Trophoblast cell (in vitro differentiated cells and primary cell): ENCODE data around the gene LRP1B.

Experiments used
- DNase-seq, 2 donors: peaks; one replicate each; pipeline ENCODE4 v3.0.0-alpha.2; 2016
- H2AFZ ChIP-seq: 2 replicates; pipeline ENCODE4 v1.6.1; 2013; ENCODE audit warnings: low read length, moderate library complexity, mild to moderate bottlenecking; ENCODE audit not compliant: insufficient read depth, poor library complexity
- H2AK5ac ChIP-seq: 2 replicates; pipeline ENCODE4 v1.6.1; 2013; ENCODE audit warnings: mild to moderate bottlenecking, low read length
- H2BK120ac ChIP-seq: 2 replicates; pipeline ENCODE4 v1.6.1; 2013; ENCODE audit warnings: low read length, mild to moderate bottlenecking, moderate library complexity; ENCODE audit not compliant: insufficient read depth, poor library complexity
- H2BK12ac ChIP-seq: 2 replicates; pipeline ENCODE4 v1.6.1; 2013; ENCODE audit warnings: mild to moderate bottlenecking, low read length, moderate library complexity
- H2BK5ac ChIP-seq: 2 replicates; pipeline ENCODE4 v1.6.1; 2013; ENCODE audit warnings: low read length, low read depth, moderate library complexity, mild to moderate bottlenecking; ENCODE audit not compliant: poor library complexity
- H3K14ac ChIP-seq: 2 replicates; pipeline ENCODE4 v1.6.1; 2013; ENCODE audit warnings: mild to moderate bottlenecking, low read length
- H3K18ac ChIP-seq: 2 replicates; pipeline ENCODE4 v1.6.1; 2013; ENCODE audit warnings: mild to moderate bottlenecking, low read length
- H3K23ac ChIP-seq: 2 replicates; pipeline ENCODE4 v1.6.1; 2013; ENCODE audit warnings: low read length
- H3K27ac ChIP-seq: 2 replicates; pipeline ENCODE4 v1.5.1; 2013; ENCODE audit warnings: low read depth, mild to moderate bottlenecking, inconsistent platforms, low read length, moderate library complexity
- H3K27me3 ChIP-seq: 2 replicates; pipeline ENCODE4 v1.6.1; 2013; ENCODE audit warnings: inconsistent platforms, mild to moderate bottlenecking, low read length, moderate library complexity; ENCODE audit not compliant: insufficient read depth
- H3K36me3 ChIP-seq, 2 experiments: 1 replicate in 1 of 2; 2 replicates in 1 of 2; pipeline ENCODE4 v1.6.1; 2013; ENCODE audit warnings: low read length in 2 of 2, mild to moderate bottlenecking in 2 of 2, moderate library complexity in 1 of 2; ENCODE audit not compliant: insufficient read depth in 2 of 2, control insufficient read depth in 1 of 2
- H3K4ac ChIP-seq: 2 replicates; pipeline ENCODE4 v1.6.1; 2013; ENCODE audit warnings: low read depth, mild to moderate bottlenecking, low read length, moderate library complexity
- H3K4me1 ChIP-seq, 2 experiments: 1 replicate in 1 of 2; 2 replicates in 1 of 2; pipeline ENCODE4 v1.6.1; 2013; ENCODE audit warnings: low read length in 2 of 2, mild to moderate bottlenecking in 2 of 2, moderate library complexity in 1 of 2; ENCODE audit not compliant: insufficient read depth in 2 of 2, control insufficient read depth in 1 of 2
- H3K4me2 ChIP-seq: 2 replicates; pipeline ENCODE4 v1.6.1; 2013; ENCODE audit warnings: inconsistent platforms, mild to moderate bottlenecking, low read length, moderate library complexity
- H3K4me3 ChIP-seq: 2 replicates; pipeline ENCODE4 v1.5.1; 2013; ENCODE audit warnings: mild to moderate bottlenecking, low read depth, low read length, inconsistent platforms
- H3K79me1 ChIP-seq: one replicate; pipeline ENCODE4 v1.6.1; 2013; ENCODE audit warnings: low read length
- H3K79me2 ChIP-seq: 2 replicates; pipeline ENCODE4 v1.6.1; 2013; ENCODE audit warnings: low read length, mild to moderate bottlenecking; ENCODE audit not compliant: control insufficient read depth, insufficient read depth, poor library complexity
- H3K9ac ChIP-seq: 2 replicates; pipeline ENCODE4 v1.6.1; 2013; ENCODE audit warnings: mild to moderate bottlenecking, low read length
- H3K9me3 ChIP-seq: 2 replicates; pipeline ENCODE4 v1.6.1; 2013; ENCODE audit warnings: low read depth, mild to moderate bottlenecking, control low read depth, inconsistent platforms, low read length; ENCODE audit not compliant: insufficient read depth
- H4K12ac ChIP-seq: 2 replicates; pipeline ENCODE4 v1.6.1; 2013; ENCODE audit warnings: low read depth, mild to moderate bottlenecking, low read length, moderate library complexity
- H4K8ac ChIP-seq: 2 replicates; pipeline ENCODE4 v1.6.1; 2013; ENCODE audit warnings: low read depth, mild to moderate bottlenecking, low read length, moderate library complexity
- H4K91ac ChIP-seq: one replicate; pipeline ENCODE4 v1.6.1; 2013; ENCODE audit warnings: low read depth, mild to moderate bottlenecking, low read length, moderate library complexity
- WGBS: extraction: QIAGEN DNeasy Blood & Tissue Kit; methylation state at CpG from one replicate; pipeline ENCODE4 v1.1.7; 2013; ENCODE audit warnings: missing lambda C conversion rate; ENCODE audit not compliant: insufficient read length, insufficient coverage; ENCODE audit errors: extremely low coverage; 5-methylcytosine and 5-hydroxymethylcytosine counted together

Gene LRP1B

GRCh38 chr2:141595316-141595920 is 535.4 kb downstream of the LRP1B start:
- no peaks in the 10 kb centered on the region for H3K9me3 ChIP-seq
- no peak overlapping the region for H3K4ac ChIP-seq
- H3K27ac ChIP-seq: no peak overlapping the region
- H3K36me3 ChIP-seq: no peaks in the 10 kb centered on the region
- no peak overlapping the region for H2BK12ac ChIP-seq
- H3K79me2 ChIP-seq: no peaks in the 10 kb centered on the region
- no peak overlapping the region for H3K23ac ChIP-seq
- no peaks in the 10 kb centered on the region for H3K27me3 ChIP-seq
- whole genome bisulfite sequencing: no CpG with 5 or more reads among the region's 3 CpGs
- H3K4me1 ChIP-seq: no peaks in the 10 kb centered on the region
- no peak overlapping the region for H4K8ac ChIP-seq
- H3K9ac ChIP-seq: no peak overlapping the region
- no peak overlapping the region for H3K4me3 ChIP-seq
- no peak overlapping the region for H4K91ac ChIP-seq
- no peaks in the 10 kb centered on the region for H3K79me1 ChIP-seq
- H2AFZ ChIP-seq: no peak overlapping the region
- H3K18ac ChIP-seq: no peak overlapping the region
- H3K14ac ChIP-seq: no peak overlapping the region
- H4K12ac ChIP-seq: no peak overlapping the region
- no peak for DNase-seq
- H2BK5ac ChIP-seq: no peak overlapping the region
- H3K4me2 ChIP-seq: no peak overlapping the region
- no peak overlapping the region for H2AK5ac ChIP-seq
- no peak overlapping the region for H2BK120ac ChIP-seq

GRCh38 chr2:141591787-141592186 is 539.0 kb downstream of the LRP1B start:
- no peak overlapping the region for H2AFZ ChIP-seq
- WGBS: no CpG with 5 or more reads among the region's 3 CpGs

GRCh38 chr2:141590620-141591019 is 540.2 kb downstream of the LRP1B start:
- Histone ChIP-seq H3K79me1 (no peaks in the 10 kb centered on the region), H3K4me1 (no peaks in the 10 kb centered on the region)
- no CpG with 5 or more reads among the region's 5 CpGs for WGBS

More at GRCh38 chr2:141591787-141592186, 539.0 kb downstream of the LRP1B start:
- H3K79me2 ChIP-seq: no peaks in the 10 kb centered on the region
- H3K9ac ChIP-seq: no peak overlapping the region
- no peak overlapping the region for H2BK120ac ChIP-seq
- no peaks in the 10 kb centered on the region for H3K36me3 ChIP-seq
- H3K4me2 ChIP-seq: no peak overlapping the region
- H3K18ac ChIP-seq: no peak overlapping the region
- no peak overlapping the region for H2AK5ac ChIP-seq
- no peak overlapping the region for H2BK12ac ChIP-seq
- H2BK5ac ChIP-seq: no peak overlapping the region
- no peak overlapping the region for H4K12ac ChIP-seq
- H3K9me3 ChIP-seq: no peaks in the 10 kb centered on the region
- H3K14ac ChIP-seq: no peak overlapping the region
- H3K4me3 ChIP-seq: no peak overlapping the region
- no peak overlapping the region for H4K91ac ChIP-seq
- no peak for DNase-seq
- no peak overlapping the region for H3K23ac ChIP-seq
- H4K8ac ChIP-seq: no peak overlapping the region
- no peak overlapping the region for H3K27ac ChIP-seq
- no peaks in the 10 kb centered on the region for H3K79me1 ChIP-seq
- H3K4me1 ChIP-seq: no peaks in the 10 kb centered on the region
- no peaks in the 10 kb centered on the region for H3K27me3 ChIP-seq
- no peak overlapping the region for H3K4ac ChIP-seq

GRCh38 chr2:141589314-141589713 is 541.5 kb downstream of the LRP1B start:
- H3K9me3 ChIP-seq: no peaks in the 10 kb centered on the region
- WGBS: no CpG with 5 or more reads among the region's 7 CpGs

More at GRCh38 chr2:141590620-141591019, 540.2 kb downstream of the LRP1B start:
- H2BK120ac ChIP-seq: no peak overlapping the region
- H3K9me3 ChIP-seq: no peaks in the 10 kb centered on the region
- no peak overlapping the region for H2BK12ac ChIP-seq
- H4K8ac ChIP-seq: no peak overlapping the region
- no peak overlapping the region for H3K18ac ChIP-seq
- no peak overlapping the region for H4K12ac ChIP-seq
- no peaks in the 10 kb centered on the region for H3K36me3 ChIP-seq
- no peaks in the 10 kb centered on the region for H3K27me3 ChIP-seq
- DNase-seq: no peak
- no peak overlapping the region for H3K14ac ChIP-seq
- H2BK5ac ChIP-seq: no peak overlapping the region
- no peak overlapping the region for H3K4me3 ChIP-seq
- no peak overlapping the region for H3K27ac ChIP-seq
- no peaks in the 10 kb centered on the region for H3K79me2 ChIP-seq
- H3K9ac ChIP-seq: no peak overlapping the region
- H4K91ac ChIP-seq: no peak overlapping the region
- H3K23ac ChIP-seq: no peak overlapping the region
- H2AK5ac ChIP-seq: no peak overlapping the region
- H3K4me2 ChIP-seq: no peak overlapping the region
- no peak overlapping the region for H2AFZ ChIP-seq
- no peak overlapping the region for H3K4ac ChIP-seq

More at GRCh38 chr2:141589314-141589713, 541.5 kb downstream of the LRP1B start:
- no peaks in the 10 kb centered on the region for H3K4me1 ChIP-seq
- H3K36me3 ChIP-seq: no peaks in the 10 kb centered on the region
- no peak overlapping the region for H3K23ac ChIP-seq
- no peak overlapping the region for H2BK5ac ChIP-seq
- H3K4ac ChIP-seq: no peak overlapping the region
- no peak overlapping the region for H4K8ac ChIP-seq
- H3K4me3 ChIP-seq: no peak overlapping the region
- H4K12ac ChIP-seq: no peak overlapping the region
- H3K4me2 ChIP-seq: no peak overlapping the region
- no peak overlapping the region for H3K18ac ChIP-seq
- H2AK5ac ChIP-seq: no peak overlapping the region
- H2BK12ac ChIP-seq: no peak overlapping the region
- no peak overlapping the region for H3K27ac ChIP-seq
- DNase-seq: no peak
- no peak overlapping the region for H3K14ac ChIP-seq
- H3K79me1 ChIP-seq: no peaks in the 10 kb centered on the region
- no peaks in the 10 kb centered on the region for H3K79me2 ChIP-seq
- H3K9ac ChIP-seq: no peak overlapping the region
- H2BK120ac ChIP-seq: no peak overlapping the region
- H4K91ac ChIP-seq: no peak overlapping the region
- H3K27me3 ChIP-seq: no peaks in the 10 kb centered on the region
- no peak overlapping the region for H2AFZ ChIP-seq
